DOHH2 (cell line): ENCODE results near the gene FAM217A.

ENCODE experiments used
- EZH2phosphoT487 ChIP-seq: fragments of 200-600 bp; sonication (generic); IDR thresholded peaks from 2 replicates; pipeline ENCODE4 v1.6.1; 2017; ENCODE audit warnings: borderline replicate concordance, mild to moderate bottlenecking, antibody characterized with exemption, low read length, moderate library complexity, mixed read lengths
- TF ChIP-seq, protein P1 (sequence below): fragments of 200-600 bp; sonication (generic); IDR thresholded peaks from one replicate; pipeline ENCODE4 v1.5.1; 2014; ENCODE audit warnings: antibody characterized with exemption, mild to moderate bottlenecking, low read depth, low read length; ENCODE audit not compliant: poor library complexity, severe bottlenecking

DNA sequence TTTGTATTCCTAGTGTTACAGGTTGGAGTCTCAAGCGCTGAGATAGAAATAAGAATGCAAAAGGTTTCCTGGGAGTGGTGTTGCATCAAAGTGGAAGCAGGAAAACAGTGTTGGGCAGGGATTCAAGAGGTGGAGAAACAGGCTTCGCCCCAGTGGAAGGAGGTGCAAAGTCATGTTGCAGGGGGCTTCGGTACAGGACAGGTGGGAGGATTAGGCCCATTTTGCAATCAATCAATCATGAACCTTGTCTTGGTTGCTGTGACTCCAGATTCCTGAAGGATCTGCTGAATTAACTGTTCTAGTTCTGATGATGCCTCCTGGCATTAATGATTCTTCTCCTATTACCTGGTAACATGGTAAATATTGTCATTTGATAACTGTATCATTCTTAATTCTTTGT is 22.4 kb upstream of the FAM217A start:
- TF ChIP-seq, protein P1, sequence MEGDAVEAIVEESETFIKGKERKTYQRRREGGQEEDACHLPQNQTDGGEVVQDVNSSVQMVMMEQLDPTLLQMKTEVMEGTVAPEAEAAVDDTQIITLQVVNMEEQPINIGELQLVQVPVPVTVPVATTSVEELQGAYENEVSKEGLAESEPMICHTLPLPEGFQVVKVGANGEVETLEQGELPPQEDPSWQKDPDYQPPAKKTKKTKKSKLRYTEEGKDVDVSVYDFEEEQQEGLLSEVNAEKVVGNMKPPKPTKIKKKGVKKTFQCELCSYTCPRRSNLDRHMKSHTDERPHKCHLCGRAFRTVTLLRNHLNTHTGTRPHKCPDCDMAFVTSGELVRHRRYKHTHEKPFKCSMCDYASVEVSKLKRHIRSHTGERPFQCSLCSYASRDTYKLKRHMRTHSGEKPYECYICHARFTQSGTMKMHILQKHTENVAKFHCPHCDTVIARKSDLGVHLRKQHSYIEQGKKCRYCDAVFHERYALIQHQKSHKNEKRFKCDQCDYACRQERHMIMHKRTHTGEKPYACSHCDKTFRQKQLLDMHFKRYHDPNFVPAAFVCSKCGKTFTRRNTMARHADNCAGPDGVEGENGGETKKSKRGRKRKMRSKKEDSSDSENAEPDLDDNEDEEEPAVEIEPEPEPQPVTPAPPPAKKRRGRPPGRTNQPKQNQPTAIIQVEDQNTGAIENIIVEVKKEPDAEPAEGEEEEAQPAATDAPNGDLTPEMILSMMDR = no peak
- no peak for TF ChIP-seq EZH2phosphoT487
